HG03442 (cell line): Measurements from ENCODE around the gene SEMA6B.

Experiments
- ATAC-seq: cut with Tn5 transposase; IDR thresholded peaks from one replicate; pipeline ENCODE4 v1.9.1; 2021; ENCODE audit warnings: mild to moderate bottlenecking, moderate library complexity; ENCODE audit not compliant: unreplicated experiment

The SEMA6B gene

DNA sequence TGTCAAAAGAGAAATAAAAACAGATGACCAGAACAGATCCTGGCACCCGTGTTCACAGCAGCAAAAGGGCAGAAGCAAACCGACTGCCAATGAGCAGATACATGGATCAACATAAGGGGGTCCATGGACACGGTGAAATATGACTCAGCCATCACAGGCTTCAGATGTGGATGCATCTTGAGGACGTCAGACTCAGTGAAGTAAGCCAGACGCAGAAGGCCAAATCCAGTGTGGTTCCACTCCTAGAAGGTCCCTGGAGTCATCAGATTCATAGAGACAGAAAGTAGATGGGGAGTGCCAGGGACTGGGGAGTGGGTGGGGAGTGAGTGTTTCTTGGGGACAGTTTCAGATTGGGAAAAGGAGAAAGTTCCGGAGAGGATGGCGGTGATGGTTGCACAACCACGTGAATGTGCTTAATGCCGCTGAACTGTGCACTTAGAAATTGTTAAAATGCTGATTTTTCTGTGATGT is 28.8 kb upstream of the SEMA6B start:
- ATAC-seq: no peak

GRCh38 chr19:4587527-4587926 is 28.0 kb upstream of the SEMA6B start:
- no peak for ATAC-seq

GRCh38 chr19:4586691-4587090 is 27.2 kb upstream of the SEMA6B start:
- ATAC-seq: no peak

DNA sequence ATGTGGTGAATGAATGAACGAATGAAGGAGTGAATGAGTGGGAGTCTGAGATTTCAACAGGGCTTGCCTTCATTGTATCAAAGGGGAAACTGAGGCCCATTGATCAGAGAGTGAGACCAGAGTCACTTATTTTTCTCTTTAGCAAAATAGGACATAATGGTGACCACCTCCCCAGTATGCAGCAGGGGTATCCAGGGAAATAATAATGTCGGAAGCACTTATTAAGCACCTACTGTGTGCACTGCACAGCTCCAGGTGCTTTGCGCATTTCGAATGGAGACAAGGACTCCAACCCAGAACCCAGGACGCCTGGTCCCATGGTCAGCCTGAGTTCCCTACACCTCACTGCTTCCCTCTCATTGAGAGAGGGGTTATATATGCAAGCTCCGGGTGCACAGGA is 26.8 kb upstream of the SEMA6B start:
- no peak for ATAC-seq

DNA sequence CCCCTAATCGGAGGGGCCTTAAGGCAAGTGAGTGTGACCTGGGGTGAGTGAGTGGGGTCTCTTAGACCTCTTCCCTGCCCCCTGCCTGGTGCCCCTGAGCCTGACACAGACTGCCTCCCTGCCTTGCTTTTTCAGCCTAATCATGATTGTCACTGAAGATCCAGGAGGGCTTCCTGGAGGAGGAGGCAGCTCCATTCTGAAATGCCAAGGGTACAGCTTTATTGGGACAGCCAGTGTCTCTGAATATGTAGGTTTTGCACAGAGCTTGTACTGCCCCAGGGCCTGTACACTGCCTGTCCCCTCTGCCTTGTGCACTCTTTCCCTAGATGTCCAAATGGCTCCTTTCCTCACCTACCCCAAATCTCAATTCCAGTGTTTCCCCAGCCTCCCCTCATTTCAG is 26.1 kb upstream of the SEMA6B start:
- no peak for ATAC-seq

- no peak for ATAC-seq
These were observed 25.4 kb upstream of the SEMA6B start for GRCh38 chr19:4584670-4585460.

- ATAC-seq: no peak
These were observed 24.6 kb upstream of the SEMA6B start for GRCh38 chr19:4583961-4584669.

DNA sequence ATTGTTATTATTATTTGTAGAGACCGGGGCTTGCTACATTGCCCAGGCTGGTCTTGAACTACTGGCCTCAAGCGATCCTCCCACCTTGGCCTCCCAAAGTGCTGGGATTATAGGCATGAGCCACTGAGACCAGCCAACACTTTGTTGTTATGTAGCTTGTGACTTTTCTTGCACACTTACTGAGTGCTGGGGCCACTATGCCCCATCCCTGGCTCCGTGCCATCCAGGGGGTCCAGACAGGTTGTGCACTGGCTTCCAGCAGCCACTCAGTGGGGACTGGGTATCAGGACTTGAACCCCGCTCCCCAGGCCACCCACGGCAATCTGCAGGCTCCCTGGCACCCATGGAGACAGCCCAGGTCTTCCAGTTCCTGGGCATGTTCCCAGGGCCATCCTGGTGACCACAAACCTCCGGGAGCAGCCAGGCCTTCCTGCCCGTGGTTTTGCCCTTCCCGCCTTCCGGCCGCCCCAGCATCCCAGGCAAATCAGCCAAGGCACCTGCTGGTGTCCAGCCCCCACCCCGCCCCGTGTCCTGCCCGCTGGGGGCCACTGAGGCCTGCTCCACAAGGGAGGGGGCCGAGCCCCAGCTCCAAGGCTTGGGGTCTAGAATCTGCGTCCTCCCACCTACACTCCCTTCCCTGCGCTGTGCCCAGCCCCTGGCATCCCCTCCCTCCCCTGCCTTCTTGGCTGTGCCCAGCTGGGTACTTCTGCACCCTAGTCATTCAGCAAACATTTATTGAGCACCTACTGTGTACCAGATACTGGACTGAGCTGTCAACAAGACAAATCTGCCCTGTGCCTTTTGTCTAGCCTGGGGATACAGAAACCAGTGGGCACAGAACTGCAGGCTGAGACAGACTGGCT is 23.7 kb upstream of the SEMA6B start:
- ATAC-seq: no peak

DNA sequence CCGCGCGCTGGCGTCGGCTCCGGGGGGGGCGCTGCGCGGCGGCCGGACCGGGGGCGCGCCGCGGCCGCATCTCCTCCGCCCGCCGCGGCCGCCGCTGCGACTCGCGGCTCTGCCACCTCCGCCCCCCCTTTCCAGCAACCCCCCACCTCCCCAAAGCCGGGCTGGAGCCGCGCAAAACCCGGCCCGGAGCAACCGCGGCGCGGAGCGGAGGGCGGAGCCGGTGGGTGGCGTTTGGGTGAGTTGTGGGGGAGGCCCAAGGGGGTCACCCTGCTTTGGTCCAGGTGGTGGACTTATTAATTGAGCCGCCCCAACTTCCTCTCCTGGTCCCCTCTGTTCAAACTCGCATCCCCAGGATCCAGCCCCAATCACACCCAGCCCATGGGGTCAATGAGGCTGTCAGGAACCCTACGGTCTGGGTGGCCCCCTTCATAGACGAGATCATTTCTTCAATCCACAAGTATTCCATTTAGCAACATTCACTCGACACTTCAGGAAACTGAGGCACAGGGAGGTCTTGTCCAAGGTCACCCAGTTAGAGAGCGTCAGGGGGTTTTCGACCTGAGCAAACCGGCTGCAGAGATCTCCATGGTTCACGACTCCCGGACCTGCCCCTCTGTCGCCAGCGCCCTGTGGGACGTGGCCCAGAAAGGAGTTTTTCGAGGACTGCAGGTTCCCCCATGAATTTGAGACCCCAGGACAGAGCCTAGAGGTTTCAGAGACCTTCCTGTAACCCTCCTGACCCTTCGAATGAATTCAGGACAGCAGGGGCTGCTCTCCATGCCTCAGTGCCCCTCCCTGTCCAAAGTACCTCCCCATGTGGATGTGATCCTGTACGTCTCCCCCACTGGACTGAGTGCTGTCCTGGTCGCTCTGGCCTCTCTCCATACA is 22.4 kb upstream of the SEMA6B start:
- ATAC-seq: no peak

DNA sequence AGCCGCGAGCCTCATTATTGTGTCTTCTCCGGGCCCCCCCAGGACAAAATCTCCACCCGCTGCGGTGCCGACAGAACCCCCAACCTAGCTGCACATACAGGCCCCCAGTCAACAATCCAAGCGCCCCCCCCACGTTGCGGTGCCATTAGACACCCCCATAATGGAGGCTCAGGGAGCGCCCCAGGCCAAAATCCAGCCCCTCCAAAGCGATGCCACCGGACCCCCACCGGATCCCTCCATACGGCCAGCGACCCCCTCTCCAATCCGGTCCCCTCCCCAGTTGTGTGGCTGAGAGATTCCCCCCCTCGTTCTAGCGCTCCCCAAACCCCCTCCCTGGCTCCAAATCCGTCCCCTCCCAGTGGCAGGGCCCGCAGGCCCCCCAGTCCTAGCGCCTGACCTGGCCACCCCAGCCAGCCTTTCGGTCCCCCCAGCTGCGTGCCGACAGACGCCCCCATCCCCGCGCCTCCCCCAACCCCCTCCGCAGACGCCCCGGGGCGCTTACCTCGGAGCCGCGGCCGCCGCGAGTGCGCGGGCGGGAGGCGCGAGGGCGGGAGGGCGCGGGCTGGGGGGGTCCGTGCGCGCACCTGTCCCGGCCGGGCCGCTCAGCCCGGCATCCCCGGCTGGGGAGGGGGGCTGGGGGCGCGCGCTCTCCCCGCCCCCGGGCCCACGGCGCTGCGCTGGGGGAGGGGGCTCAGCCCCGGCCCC is 21.6 kb upstream of the SEMA6B start:
- no peak for ATAC-seq

DNA sequence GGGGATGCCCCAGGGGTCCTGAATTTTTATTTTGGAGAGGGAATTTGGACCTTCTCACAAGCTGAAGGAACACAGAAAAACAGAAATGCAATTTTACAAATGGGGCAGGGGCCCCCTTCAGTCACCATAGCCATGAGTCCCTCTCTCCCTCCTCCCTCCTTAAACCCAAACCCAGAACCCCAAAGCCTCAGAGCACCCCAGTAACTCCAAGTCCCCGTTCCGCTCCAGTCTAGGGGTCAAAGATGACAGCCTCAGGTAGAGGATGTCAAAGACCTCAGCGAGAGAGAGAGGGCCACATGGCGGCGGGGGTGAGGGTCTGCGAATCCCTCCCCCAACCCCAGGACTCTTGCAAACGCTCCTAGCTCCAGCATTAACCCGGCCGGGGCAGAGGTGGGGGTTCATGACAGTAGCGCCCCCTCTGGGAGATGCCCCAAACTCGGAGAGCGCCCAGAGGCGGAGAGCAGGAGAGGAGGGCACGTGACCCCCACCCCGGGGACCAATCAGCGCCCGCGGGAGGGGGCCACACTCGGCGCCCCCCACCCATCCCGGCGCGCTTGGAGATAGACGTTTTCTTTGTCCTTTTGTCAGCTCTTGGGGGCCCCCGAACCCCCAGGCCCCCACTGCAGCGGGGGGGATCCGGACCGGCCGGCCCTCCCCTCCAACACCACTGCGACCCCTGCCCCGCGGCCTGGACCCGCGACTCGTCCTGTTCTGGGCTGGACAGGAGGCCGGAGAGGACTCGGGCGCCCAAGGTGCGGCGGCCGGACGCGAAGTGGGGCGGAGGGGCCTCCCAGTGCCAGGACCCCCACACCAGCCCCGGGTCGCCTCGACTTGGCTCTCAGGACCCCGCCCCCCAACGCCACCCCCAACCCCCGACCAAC is 20.8 kb upstream of the SEMA6B start:
- no peak for ATAC-seq

DNA sequence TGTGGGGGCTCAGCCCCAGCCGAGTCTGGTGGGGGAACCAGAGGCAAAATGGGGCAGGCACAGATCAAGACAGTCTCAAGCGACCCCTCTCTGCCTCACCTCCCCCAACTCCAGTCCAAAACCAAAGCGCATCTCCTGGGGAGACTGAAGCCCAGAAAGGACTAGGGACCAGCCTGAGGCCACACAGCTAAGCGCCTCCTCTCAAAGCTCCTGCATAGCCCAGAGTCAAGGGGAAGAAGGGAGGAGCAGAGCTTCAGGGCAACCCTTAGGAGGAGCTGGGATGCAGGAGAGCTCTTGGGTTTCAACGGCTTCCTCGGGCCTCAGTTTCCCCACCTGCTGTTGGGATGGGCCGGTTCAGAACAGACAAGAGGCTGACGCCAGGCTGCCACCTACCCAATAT is 19.9 kb upstream of the SEMA6B start:
- no peak for ATAC-seq

GRCh38 chr19:4578552-4579248 is 19.2 kb upstream of the SEMA6B start:
- no peak for ATAC-seq

GRCh38 chr19:4577020-4577782 is 17.7 kb upstream of the SEMA6B start:
- ATAC-seq: no peak

DNA sequence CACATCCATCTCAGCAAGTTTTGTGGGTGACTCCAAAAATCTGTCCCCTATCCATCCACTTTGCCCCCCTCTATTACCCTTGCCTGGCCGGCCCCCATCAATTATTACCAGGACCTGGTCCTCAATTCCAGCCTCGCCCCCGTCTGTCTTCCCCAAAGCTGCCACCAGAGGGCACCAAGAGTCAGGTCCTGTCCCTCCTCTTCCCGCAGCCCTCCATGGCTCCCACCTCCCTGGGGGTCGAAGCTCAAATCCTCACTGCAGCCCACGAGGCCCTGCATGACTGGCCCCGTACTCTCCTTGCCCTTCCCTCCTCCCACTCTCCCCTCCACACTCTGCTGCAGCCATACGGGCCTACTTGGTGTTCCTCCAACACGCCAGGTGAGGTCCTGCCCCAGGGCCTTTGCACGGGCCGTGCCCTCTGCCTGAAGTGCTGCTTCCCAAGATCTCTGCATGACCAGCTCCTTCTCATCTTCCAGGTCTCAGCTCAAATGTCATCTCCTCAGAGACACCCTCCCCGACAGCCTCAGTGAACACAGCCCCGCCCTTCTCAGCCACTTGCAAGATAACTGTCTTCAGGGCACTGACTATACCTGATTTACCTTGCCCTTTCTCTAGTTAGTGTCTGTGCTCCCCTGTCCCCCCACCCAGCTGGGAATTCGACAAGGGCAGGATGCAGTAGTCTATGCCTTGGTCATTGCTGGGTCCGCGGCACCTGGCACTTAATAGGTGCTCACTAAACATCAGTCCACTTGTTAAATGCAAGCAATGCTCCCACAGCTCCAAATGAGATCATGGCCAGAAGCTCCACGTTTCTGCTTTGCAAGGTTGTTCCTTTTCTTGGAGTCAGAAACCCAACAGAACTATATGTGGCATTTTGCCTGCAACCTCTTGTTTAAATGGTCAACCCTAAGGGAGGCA is 16.8 kb upstream of the SEMA6B start:
- no peak for ATAC-seq

- ATAC-seq: no peak
These were observed 16.0 kb upstream of the SEMA6B start for GRCh38 chr19:4575267-4576015.
